ENCODE measurements around the gene CLIP3. TPM values are rescaled to one million over a fixed set of nuclear protein-coding genes. Genes with fewer than 3 reads are reported as not detected.
A peak's percentile ranks its signal among the peaks of the same experiment; 100 is the strongest.

CLIP3 gene
- total and polyA plus RNA-seq, 2 of the 13 experiments (the other 11 are each of a cell fraction or from before 2014, with no cell fraction given): 0.15 to 1.2 TPM

- TF ChIP-seq ZNF142 (CRISPR knock-in tag; IDR thresholded peaks at IDR 0.05) (no peak), PRPF4 (IDR thresholded peaks at IDR 0.05; ENCODE audit: low read depth, low read length, poor library complexity, severe bottlenecking) (no peak), MZF1 (CRISPR knock-in tag; IDR thresholded peaks at IDR 0.05; ENCODE audit: borderline replicate concordance) (no peak), LCORL (IDR thresholded peaks at IDR 0.05) (no peak), LCORL (CRISPR knock-in tag; IDR thresholded peaks at IDR 0.05) (peak; percentile 70; the same call in 1 of the 2 replicates), PATZ1 (CRISPR knock-in tag; IDR thresholded peaks at IDR 0.05) (peak; percentile 50; the same call in 1 of the 2 replicates), ZNF747 (CRISPR knock-in tag; IDR thresholded peaks at IDR 0.05; ENCODE audit: borderline replicate concordance) (peak; percentile 61; the same call in 1 of the 2 replicates), PRMT3 (CRISPR knock-in tag; IDR thresholded peaks at IDR 0.05; ENCODE audit: borderline replicate concordance, low read depth) (peak; percentile 90; the same call in 1 of the 2 replicates), KMT2B (CRISPR knock-in tag; IDR thresholded peaks at IDR 0.05) (peak; percentile 85), ISX (CRISPR knock-in tag; conservative IDR thresholded peaks at IDR 0.05) (no peak), ZNF343 (CRISPR knock-in tag; IDR thresholded peaks at IDR 0.05) (no peak), ZZZ3 (CRISPR knock-in tag; IDR thresholded peaks at IDR 0.05; ENCODE audit: borderline replicate concordance) (0 out of 2 replicates have a peak, but pooled peaks have one; percentile 58), TGIF2 (CRISPR knock-in tag; IDR thresholded peaks at IDR 0.05) (no peak), CBX1 (IDR thresholded peaks at IDR 0.05; ENCODE audit: low read depth) (peak; percentile 70), CC2D1A (CRISPR knock-in tag; IDR thresholded peaks at IDR 0.05) (no peak), TRAFD1 (CRISPR knock-in tag; IDR thresholded peaks at IDR 0.05; ENCODE audit: borderline replicate concordance) (no peak), ZNF44 (CRISPR knock-in tag; IDR thresholded peaks at IDR 0.05) (no peak), ZBTB14 (CRISPR knock-in tag; IDR thresholded peaks at IDR 0.05) (no peak)
Measured at GRCh38 chr19:35995048-35995993, 37.4 kb downstream of the CLIP3 start, which contains the start of gene SDHAF1 (continued).

All from HepG2 (cell line).